IMR-90 (cell line): ENCODE measurements around the gene GGTA1.

Source experiments
- BHLHE40 ChIP-seq: fragments of 150-350 bp; IDR thresholded peaks from 2 replicates; pipeline ENCODE4 v1.6.1; 2016; ENCODE audit warnings: mild to moderate bottlenecking, low read depth, low read length
- CHD1 ChIP-seq: IDR thresholded peaks from 2 replicates; pipeline ENCODE4 v1.6.1; 2012; ENCODE audit warnings: low read depth, low read length, improper control_type of control experiment
- CTCF ChIP-seq: conservative IDR thresholded peaks from 2 replicates; pipeline ENCODE4 v1.5.1; 2012; ENCODE audit warnings: mild to moderate bottlenecking, low read depth, low read length, improper control_type of control experiment
- MAFK ChIP-seq: IDR thresholded peaks from 2 replicates; pipeline ENCODE4 v1.6.1; 2012; ENCODE audit warnings: low read depth, low read length, improper control_type of control experiment
- MAZ ChIP-seq: IDR thresholded peaks from 2 replicates; pipeline ENCODE4 v1.6.1; 2012; ENCODE audit warnings: low read depth, mild to moderate bottlenecking, low read length, improper control_type of control experiment, moderate library complexity, borderline replicate concordance
- MXI1 ChIP-seq: IDR thresholded peaks from 2 replicates; pipeline ENCODE4 v1.6.1; 2012; ENCODE audit warnings: low read depth, mild to moderate bottlenecking, low read length, moderate library complexity, borderline replicate concordance
- POLR2A ChIP-seq: IDR thresholded peaks from 2 replicates; pipeline ENCODE4 v1.6.1; 2012; ENCODE audit warnings: mild to moderate bottlenecking, low read depth, low read length
- RAD21 ChIP-seq: IDR thresholded peaks from 2 replicates; pipeline ENCODE4 v1.6.1; 2012; ENCODE audit warnings: low read length, improper control_type of control experiment
- SMC3 ChIP-seq: fragments of 150-350 bp; IDR thresholded peaks from 2 replicates; pipeline ENCODE4 v1.6.1; 2016; ENCODE audit warnings: low read depth, mild to moderate bottlenecking, antibody characterized with exemption, low read length, moderate library complexity
- USF2 ChIP-seq: fragments of 150-350 bp; IDR thresholded peaks from 2 replicates; pipeline ENCODE4 v1.6.1; 2017; ENCODE audit warnings: mild to moderate bottlenecking, antibody characterized with exemption, low read length, low read depth

- TF ChIP-seq CTCF (no peak), POLR2A (no peak), RAD21 (no peak), MAFK (no peak), CHD1 (no peak), MXI1 (no peak), MAZ (no peak), BHLHE40 (no peak), USF2 (no peak), SMC3 (no peak)
These were observed 71.7 kb downstream of the GGTA1 start for GRCh38 chr9:121427899-121428298.
